ENCODE results near the gene COL18A1.
"Not testable (repeated sequence)": the region's sequence is repeated elsewhere in the genome, so short reads cannot be mapped to it uniquely, and the experiment has no call there.

COL18A1 gene

DNA sequence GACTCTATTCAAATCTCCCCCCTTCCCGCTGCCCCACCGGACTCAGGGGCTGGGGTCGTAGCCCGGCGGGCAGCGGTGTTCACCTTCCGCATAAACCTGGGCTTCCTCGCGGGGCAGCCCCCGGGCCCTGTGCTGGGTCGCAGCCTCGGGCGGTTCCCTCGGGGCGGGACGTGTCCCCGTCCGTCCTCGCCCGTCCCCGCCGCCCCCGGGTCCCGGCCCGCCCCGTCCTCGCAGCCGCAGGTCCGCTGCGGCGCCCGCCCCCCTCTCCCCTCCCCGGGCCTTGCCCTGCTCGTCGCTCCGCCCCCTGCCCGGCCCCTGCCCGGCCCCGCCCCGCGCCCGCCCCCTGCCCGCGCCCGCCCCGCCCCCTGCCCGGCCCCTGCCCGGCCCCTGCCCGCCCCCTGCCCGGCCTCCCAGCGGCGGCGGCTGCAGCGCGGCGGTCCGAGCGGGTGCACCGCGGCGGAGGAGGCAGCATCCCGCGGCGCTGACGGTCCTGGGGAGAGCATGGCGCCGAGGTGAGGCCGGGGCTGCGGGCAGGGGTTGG lies at the start of gene COL18A1:
COL18A1 (plus strand) TSS at position 436 of the 541 bp plus-strand sequence; CDS start at position 502, 66 bp downstream.
- peak; percentile 62 for DNase-seq

- DNase-seq: no peak
These were observed 49.4 kb upstream of the COL18A1 start for GRCh38 chr21:45355573-45355972.

DNA sequence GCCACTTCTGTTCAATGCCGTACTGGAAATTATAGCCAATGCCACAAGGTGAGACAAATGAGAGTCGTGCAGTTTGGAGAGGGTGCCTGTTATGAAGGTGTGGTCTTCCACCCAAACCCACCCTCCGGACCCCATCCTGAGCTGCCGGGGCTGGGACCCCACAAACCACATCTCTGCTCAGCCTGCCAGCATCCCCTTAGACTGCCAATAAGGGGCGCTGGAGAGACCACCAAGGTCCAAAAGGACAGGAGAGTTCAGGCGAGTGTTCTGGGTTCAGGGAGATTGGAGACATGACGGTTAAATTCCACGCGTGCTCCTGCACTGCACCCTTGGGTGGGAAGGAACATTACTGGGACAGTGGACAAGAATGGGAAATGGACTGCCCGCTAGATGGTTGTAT lies 48.7 kb upstream of the COL18A1 start:
- no peak for DNase-seq

- no peak for DNase-seq
These were observed 48.1 kb upstream of the COL18A1 start for GRCh38 chr21:45356653-45357435.

- no peak for DNase-seq
These were observed 47.3 kb upstream of the COL18A1 start for GRCh38 chr21:45357436-45358260.

GRCh38 chr21:45358261-45358670 lies 46.7 kb upstream of the COL18A1 start:
- no peak for DNase-seq

DNA sequence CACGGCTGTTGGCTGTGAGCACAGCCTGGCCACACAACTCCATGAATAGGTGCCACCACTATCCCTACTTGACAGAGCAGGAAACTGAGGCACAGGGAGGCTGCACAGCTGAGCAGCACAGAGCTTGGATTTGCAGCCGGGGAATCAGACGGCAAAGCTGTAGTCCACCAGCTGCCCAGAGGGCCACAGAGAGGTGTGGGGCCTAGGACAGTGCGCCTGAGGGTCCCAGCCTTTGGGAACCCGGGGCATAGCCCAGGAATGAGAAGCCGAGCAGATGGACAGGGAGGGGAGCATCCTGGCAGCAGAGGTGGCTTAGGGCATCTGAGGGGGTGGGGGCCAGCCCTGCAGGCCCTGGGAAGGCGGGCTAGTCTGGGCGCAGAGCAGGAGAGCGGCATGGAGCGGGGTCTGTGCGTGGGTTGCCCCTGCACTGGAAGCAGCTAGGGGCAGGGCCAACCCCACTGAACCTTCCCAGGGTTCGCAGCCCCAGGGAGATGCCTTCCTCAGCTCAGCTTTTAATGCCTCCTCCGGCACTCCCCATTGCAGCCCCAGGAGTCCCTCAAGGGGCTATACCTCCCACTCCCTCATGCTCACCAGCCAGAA lies 46.2 kb upstream of the COL18A1 start:
- no peak for DNase-seq

DNA sequence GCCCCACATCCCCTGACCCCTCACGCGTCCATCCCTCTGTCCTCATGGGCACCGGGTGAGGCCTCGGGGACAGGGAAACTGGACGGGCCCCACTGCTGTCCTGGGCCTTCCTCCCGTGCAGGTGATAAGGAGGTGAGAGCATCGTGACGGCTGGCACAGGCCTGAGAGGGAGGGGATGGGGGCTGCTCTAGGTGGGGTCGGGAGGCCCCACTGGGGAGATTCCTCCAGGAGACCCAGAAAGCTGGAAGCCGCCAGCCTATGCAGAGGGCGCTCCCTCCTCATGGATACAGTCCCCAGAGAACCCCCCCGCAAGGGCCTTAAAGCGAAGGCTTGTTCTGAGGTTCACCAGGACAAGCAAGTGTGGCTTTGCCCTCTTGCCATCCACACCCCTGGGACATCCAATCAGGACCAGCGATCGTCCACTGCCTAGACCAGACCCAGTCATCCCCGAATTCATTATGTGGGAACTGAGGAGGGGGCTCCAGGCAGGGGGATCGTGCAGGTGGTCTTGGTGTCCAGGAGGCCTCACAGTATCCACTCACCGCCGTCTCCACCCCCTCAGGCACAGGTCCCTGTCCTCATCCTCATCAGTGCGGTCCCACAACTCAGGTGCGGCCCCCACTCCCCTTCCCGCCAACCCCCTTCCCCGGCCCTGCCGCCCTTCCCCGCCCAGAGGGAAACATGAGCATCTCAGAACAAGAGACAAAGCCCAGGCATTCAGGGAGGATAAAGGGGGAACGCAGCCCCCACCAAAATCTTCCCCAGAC lies 45.3 kb upstream of the COL18A1 start:
- no peak for DNase-seq

DNA sequence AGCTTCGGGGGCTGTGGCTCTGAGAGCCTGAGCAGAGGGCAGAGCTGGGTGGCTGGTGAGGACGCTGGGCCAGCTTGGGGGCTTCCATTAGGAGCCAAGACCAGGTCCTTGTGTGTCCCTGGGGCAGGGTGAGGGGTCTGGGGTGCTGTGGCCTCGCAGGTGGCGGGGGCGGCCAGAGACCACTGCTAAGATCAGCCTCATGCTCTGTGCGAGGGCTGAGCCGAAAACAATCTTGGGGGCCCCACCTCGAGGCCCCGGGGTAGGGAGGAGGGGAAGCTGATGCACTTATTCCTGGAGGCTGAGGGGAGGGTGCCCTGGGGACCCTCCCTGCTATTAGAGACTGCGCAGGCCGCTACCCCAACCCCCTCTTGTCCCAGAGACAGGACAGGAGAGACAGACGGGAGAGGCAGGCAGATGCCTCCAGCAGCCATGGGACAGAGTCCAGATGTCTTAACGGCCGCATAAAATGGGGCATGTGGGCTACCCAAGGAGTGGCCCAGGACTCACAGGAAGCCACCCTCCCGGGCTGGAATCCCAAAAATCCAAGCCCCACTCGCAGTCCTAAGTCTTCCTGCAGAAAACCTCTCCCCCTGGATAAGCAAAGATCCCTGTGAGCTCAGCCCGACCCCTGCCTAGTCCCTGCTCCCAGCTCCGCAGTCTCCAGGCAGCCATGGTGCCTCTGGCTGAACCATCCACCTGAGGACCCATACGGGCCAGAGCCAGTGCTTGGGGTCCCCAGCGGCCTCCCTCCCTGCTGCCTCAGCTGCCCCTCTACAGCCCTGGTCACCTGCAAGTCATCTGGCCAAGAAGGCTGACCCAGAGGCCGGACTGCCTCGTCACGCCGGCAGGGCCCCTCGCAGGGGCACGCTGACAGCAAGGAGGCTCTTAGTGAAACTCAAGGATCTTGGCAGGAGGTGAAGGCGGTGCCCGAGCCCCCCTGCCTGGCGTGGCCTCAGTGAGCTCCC lies 43.6 kb upstream of the COL18A1 start:
- DNase-seq: no peak

- DNase-seq: no peak
These were observed 42.8 kb upstream of the COL18A1 start for GRCh38 chr21:45362077-45362747.

DNA sequence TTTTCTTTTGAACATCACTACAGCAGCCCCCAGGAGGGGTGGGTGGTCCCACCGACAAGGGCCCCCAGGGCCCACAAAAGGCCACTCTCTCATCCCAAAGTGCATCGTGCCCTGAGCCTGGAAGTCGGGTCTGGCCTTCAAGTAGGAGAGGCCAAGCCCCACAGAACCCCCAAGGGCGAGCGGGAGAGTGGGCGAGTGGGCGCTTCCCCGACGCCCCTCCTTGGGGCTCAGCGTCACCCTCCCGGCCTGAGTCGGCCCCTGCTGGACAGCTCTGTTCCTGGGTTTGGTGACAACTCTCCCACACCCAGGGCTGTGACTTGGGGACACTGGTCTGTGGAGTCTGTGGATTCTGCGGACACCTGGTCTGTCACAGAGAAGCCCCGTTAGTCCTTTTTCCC lies 42.2 kb upstream of the COL18A1 start:
- DNase-seq: no peak

DNA sequence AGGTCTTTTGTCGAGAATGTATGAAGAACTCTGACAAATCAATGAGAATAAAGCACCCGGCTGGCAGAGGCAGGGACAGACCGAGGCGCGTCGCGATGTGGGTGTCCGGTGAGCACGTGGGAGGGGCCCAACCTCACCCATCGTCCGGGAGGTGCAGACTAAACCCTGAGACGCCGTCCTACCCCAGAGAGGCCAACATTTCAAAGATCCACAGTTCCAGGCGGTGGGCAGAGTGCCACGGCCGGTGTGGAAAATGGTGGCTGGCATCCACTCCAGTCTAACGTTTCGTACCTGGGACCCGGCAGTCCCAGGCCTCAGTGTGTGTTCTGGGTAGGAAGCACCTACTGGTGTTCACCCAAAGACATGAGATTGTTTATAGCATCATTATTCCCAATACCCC lies 41.7 kb upstream of the COL18A1 start:
- not testable (repeated sequence) for DNase-seq

DNA sequence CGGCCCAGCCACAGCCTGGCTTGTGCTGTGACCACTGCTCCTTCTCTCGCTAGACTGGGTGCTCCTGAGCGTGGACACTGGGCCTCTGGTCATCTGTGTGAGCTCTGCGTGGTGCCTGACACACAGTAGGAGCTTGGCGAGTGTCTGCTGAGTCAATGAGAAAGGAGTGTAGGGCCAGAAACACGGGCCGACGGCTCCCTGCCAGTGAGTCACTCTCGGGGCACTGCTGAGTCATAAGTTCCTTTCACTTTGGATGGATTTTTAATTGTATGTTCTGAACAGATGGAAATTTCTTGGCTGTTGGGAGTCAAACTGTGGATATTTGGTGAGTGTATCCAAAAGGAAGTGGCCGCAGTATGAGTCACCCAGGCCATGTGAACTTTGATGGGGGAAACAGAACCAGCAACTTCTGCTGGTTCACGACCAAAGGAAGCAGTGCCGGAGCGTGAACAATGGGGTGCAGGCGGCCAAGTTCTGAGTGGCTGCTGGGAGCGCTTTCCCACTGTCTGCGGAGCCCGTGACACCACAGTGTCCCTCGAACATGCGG lies 41.0 kb upstream of the COL18A1 start:
- peak; percentile 16 for DNase-seq

DNA sequence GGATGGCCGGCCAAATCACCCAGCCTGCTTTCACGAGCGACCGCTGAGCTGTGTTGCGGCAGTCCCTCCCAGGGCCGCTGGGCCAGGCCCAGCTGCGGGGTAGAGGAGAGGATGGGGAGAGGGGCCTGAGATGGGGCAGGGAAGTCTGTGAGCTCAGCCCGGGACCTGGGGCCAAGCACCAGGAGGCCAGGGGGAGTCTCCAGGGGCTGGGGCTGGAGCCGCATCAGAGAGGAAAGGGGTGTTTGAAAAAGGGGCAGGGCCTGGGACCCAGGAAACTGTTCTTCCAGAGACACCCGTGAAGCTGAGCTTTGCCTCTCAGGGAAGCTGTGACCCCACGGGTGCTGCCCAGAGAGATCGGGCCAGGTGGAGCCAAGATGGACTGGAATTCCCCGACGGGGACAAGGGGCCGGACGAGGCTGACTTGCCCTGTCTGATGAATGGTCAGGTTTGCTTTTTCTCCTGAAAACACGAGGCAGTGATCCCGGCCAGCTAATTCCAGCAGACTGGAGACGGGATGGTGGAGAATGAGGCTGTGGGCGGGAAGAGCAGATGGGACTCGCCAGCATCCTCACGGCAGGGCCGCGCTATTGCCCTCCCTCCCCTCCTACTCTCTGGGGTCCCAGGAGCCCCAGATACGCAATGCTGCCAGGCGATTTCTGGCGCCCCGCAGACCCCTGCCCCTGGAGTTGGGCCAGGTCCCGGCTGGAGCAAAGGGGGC lies 40.3 kb upstream of the COL18A1 start:
- no peak for DNase-seq

GRCh38 chr21:45365186-45365607 lies 39.8 kb upstream of the COL18A1 start:
- DNase-seq: no peak

DNA sequence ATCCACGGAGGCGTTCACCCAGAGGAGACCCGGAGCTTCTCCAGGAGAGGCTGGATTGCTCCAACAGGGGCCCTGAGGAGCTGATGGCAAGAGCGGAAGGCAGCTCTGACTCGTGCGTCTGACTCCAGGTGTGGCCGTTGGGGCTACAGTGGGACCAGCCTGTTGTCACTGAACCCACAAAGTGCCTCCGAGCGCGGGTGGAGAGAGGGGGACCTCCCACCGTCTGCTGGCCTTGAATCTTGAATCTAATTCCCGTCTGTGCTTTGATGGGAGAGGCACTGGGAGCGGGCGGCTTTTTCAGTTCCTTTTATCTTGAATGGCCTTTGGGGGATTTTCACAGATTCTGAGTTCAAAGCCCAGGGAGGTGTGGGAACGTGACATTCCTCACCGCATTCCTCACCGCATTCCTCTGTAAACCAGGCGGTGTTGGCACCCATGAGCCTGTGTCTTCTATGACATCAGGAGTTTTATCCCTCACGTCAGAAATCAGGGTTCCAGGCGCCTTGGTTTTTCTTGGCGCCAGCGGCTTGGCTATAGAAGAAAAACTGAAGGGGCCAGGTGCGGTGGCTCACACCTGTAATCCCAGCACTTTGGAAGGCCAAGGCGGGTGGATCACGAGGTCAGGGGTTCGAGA lies 39.2 kb upstream of the COL18A1 start:
- DNase-seq: no peak

GRCh38 chr21:45366476-45366875 lies 38.5 kb upstream of the COL18A1 start:
- no peak for DNase-seq

DNA sequence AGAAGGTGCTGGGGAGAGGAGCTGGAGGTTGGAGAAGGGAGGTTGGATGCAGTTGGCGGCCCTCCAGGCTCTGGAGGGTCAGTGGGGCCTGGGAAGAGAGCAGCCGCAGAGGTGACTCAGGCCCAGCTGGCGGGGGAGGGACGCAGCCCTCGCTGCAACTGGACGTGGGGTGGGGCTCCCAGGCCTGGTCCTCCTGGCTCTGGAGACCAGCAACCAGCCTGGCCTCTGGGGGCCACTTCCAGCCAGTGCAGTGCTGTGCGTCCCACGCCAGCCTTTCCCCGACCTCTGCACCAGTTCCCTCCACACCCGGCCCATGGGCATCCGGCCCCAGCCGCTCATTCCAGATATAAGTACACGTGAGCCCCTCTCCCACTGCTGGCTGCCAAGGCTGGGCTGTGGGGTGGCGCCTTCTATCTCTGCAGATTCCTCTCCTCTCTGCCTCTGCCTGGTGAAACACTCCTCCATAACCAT lies 38.0 kb upstream of the COL18A1 start:
- DNase-seq: no peak
